SK-N-SH (cell line): ENCODE results near the gene ANKRD12. TPM values are rescaled to one million over a fixed set of nuclear protein-coding genes. Genes with fewer than 3 reads are reported as not detected.

ENCODE experiments used
- CTCF ChIA-PET: fragments of 300-600, 350-600 bp; formaldehyde crosslinking; extraction: SDS; loops from one replicate; lab custom pipeline; 2021; lab: Yijun Ruan, JAX
- POLR2A ChIA-PET: fragments of 350-600 bp; sonication (Branson Sonifier 250); formaldehyde crosslinking; extraction: SDS; loops from one replicate; lab custom pipeline; 2020; ENCODE audit warnings: antibody characterized with exemption, inconsistent platforms; lab: Yijun Ruan, JAX
- DNase-seq: peaks from one replicate; pipeline ENCODE4 v3.0.0; 2012
- H2AFZ ChIP-seq: fragments of 200-600 bp; sonication (generic); 2 replicates; pipeline ENCODE4 v1.8.1; 2016; ENCODE audit warnings: antibody characterized with exemption, mild to moderate bottlenecking, low read depth
- H3F3A ChIP-seq: fragments of 200-600 bp; sonication (generic); replicated peaks from 2 replicates; pipeline ENCODE3; 2016; ENCODE audit warnings: antibody characterized with exemption, mild to moderate bottlenecking; ENCODE audit not compliant: insufficient read depth
- H3K27ac ChIP-seq, 2 experiments: fragments of 200-500 bp in 1 of 2; fragments of 200-600 bp in 1 of 2; sonication (Bioruptor generic) in 1 of 2; sonication (generic), shearing (Covaris generic) in 1 of 2; 2 replicates each; pipeline versions ENCODE4 v1.5.1 to v1.6.1; 2014 to 2016; ENCODE audit warnings: low read depth in 2 of 2, inconsistent platforms in 1 of 2, low read length in 1 of 2, mild to moderate bottlenecking in 1 of 2, mixed read lengths in 1 of 2
- H3K27me3 ChIP-seq: fragments of 200-600 bp; sonication (generic), shearing (Covaris generic); 2 replicates; pipeline ENCODE4 v1.6.1; 2016; ENCODE audit warnings: mixed run types; ENCODE audit not compliant: insufficient read depth
- H3K36me3 ChIP-seq, 2 experiments: fragments of 200-500 bp in 1 of 2; fragments of 200-600 bp in 1 of 2; sonication (Bioruptor generic) in 1 of 2; sonication (generic) in 1 of 2; replicated peaks in 1 of 2; 2 replicates each; pipeline versions ENCODE3 to v1.5.1; 2014 to 2016; ENCODE audit warnings: low read length in 1 of 2, mild to moderate bottlenecking in 1 of 2; ENCODE audit not compliant: insufficient read depth in 2 of 2, control insufficient read depth in 1 of 2
- H3K4me1 ChIP-seq, 2 experiments: fragments of 200-500 bp in 1 of 2; fragments of 200-600 bp in 1 of 2; sonication (Bioruptor generic) in 1 of 2; sonication (generic), shearing (Covaris generic) in 1 of 2; 2 replicates each; pipeline versions ENCODE4 v1.5.1 to v1.6.1; 2014 to 2016; ENCODE audit warnings: low read depth in 1 of 2, low read length in 1 of 2, mixed run types in 1 of 2; ENCODE audit not compliant: insufficient read depth in 2 of 2, control insufficient read depth in 1 of 2
- H3K4me2 ChIP-seq: fragments of 200-600 bp; sonication (generic), shearing (Covaris generic); 2 replicates; pipeline ENCODE4 v1.6.1; 2017; ENCODE audit warnings: mixed run types
- H3K4me3 ChIP-seq, 2 experiments: fragments of 200-500 bp in 1 of 2; fragments of 200-600 bp in 1 of 2; sonication (Bioruptor generic) in 1 of 2; sonication (generic), shearing (Covaris generic) in 1 of 2; 2 replicates each; pipeline versions ENCODE4 v1.5.1 to v1.8.1; 2014 to 2016; ENCODE audit warnings: low read depth in 2 of 2, inconsistent platforms in 1 of 2, low read length in 1 of 2, mild to moderate bottlenecking in 1 of 2, mixed read lengths in 1 of 2, moderate library complexity in 1 of 2
- H3K79me2 ChIP-seq: fragments of 200-600 bp; sonication (generic); 2 replicates; pipeline ENCODE4 v1.8.1; 2017; ENCODE audit warnings: mild to moderate bottlenecking; ENCODE audit not compliant: insufficient read depth
- H3K9ac ChIP-seq: fragments of 200-600 bp; sonication (generic); 2 replicates; pipeline ENCODE4 v1.6.1; 2017; ENCODE audit warnings: mixed run types
- H3K9me2 ChIP-seq: fragments of 200-600 bp; sonication (generic); 2 replicates; pipeline ENCODE4 v1.6.1; 2017; ENCODE audit warnings: mixed run types
- H3K9me3 ChIP-seq: fragments of 200-600 bp; sonication (generic); 2 replicates; pipeline ENCODE4 v1.6.1; 2017; ENCODE audit warnings: mixed run types, mild to moderate bottlenecking, moderate library complexity
- H4K20me1 ChIP-seq: fragments of 200-600 bp; sonication (generic); 2 replicates; pipeline ENCODE4 v1.6.1; 2017; ENCODE audit warnings: mild to moderate bottlenecking, mixed run types; ENCODE audit not compliant: insufficient read depth
- CHD2 ChIP-seq: fragments of 150-350 bp; IDR thresholded peaks from 2 replicates; pipeline ENCODE4 v1.6.1; 2018; ENCODE audit warnings: low read length; ENCODE audit not compliant: partially characterized antibody
- GATA2 ChIP-seq: sonication (generic); formaldehyde crosslinking; IDR thresholded peaks from 2 replicates; pipeline ENCODE4 v1.5.0; 2020; ENCODE audit warnings: mild to moderate bottlenecking, missing genetic modification reagents
- MAX ChIP-seq: IDR thresholded peaks from 2 replicates; pipeline ENCODE4 v1.4.0; 2012; ENCODE audit warnings: low read depth
- MXI1 ChIP-seq: IDR thresholded peaks from 2 replicates; pipeline ENCODE4 v1.6.1; 2012; ENCODE audit warnings: mild to moderate bottlenecking, low read depth, low read length, improper control_type of control experiment
- NFIC ChIP-seq: IDR thresholded peaks from 2 replicates; pipeline ENCODE4 v1.4.0; 2012; ENCODE audit warnings: borderline replicate concordance
- NRF1 ChIP-seq: IDR thresholded peaks from 2 replicates; pipeline ENCODE4 v1.6.1; 2012; ENCODE audit warnings: low read depth, mild to moderate bottlenecking, low read length
- RCOR1 ChIP-seq: fragments of 150-350 bp; IDR thresholded peaks from 2 replicates; pipeline ENCODE4 v1.6.1; 2017; ENCODE audit warnings: antibody characterized with exemption, low read length
- SIN3A ChIP-seq: IDR thresholded peaks from 2 replicates; pipeline ENCODE4 v1.6.1; 2012; ENCODE audit warnings: low read depth, mild to moderate bottlenecking, low read length, moderate library complexity, borderline replicate concordance
- TAF1 ChIP-seq: IDR thresholded peaks from 2 replicates; pipeline ENCODE4 v1.6.1; 2012; ENCODE audit warnings: low read depth, mild to moderate bottlenecking, low read length, moderate library complexity, borderline replicate concordance
- TEAD4 ChIP-seq: IDR thresholded peaks from 2 replicates; pipeline ENCODE4 v1.4.0; 2012; ENCODE audit warnings: mild to moderate bottlenecking, borderline replicate concordance; ENCODE audit not compliant: insufficient read depth
- YY1 ChIP-seq: IDR thresholded peaks from 2 replicates; pipeline ENCODE4 v1.4.0; 2012; ENCODE audit warnings: low read depth, mild to moderate bottlenecking
- ZBTB33 ChIP-seq: IDR thresholded peaks from 2 replicates; pipeline ENCODE4 v1.4.0; 2012; ENCODE audit warnings: low read depth, borderline replicate concordance
- WGBS: methylation state at CpG from one replicate; pipeline ENCODE4 v1.1.6; 2017; ENCODE audit warnings: low lambda C conversion rate; 5-methylcytosine and 5-hydroxymethylcytosine counted together
- polyA plus RNA-seq, 3 experiments: library from polyadenylated mRNA; depleted of rRNA; stranded (reverse); fragments of >200 nt; gene quantifications; 2 replicates each; pipeline ENCODE4 v1.2.3, GENCODE V29; 2012

Gene ANKRD12
- polyA plus RNA-seq, 1 of the 3 experiments (the other 2 are of a cell fraction): 1.3 TPM

GRCh38 chr18:9102508-9103375 lies 33.8 kb upstream of the ANKRD12 start, which contains the start of gene NDUFV2:
Gene NDUFV2 (plus strand): TSS chr18:9102699. CDS start chr18:9102744, 45 bp downstream.
- H4K20me1 ChIP-seq: peaks cover 43% of the 10 kb centered on the region
- H3K9ac ChIP-seq: peak within 1 kb of the TSS; percentile 91
- H3K79me2 ChIP-seq: peaks cover 52% of the 10 kb centered on the region
- WGBS: 2% methylated on average over 13 of the region's 64 CpGs
- no peaks in the 10 kb centered on the region for H3K9me3 ChIP-seq
- H3K27me3 ChIP-seq: no peaks in the 10 kb centered on the region
- peak within 1 kb of the TSS; percentile 88 to 93 for H3K27ac ChIP-seq
- POLR2A ChIA-PET: interaction anchor here (1.3 to 2.9 kb wide), 2 partner anchors 13 to 34 kb away, joined by 3 to 21 read pairs; partner anchors contain the start of gene ANKRD12
- peak within 1 kb of the TSS; percentile 70 to 84 for H3K4me3 ChIP-seq
- H3K9me2 ChIP-seq: no peaks in the 10 kb centered on the region
- peaks cover 13% of the 10 kb centered on the region for H3F3A ChIP-seq
- peak within 1 kb of the TSS; percentile 87 for H3K4me2 ChIP-seq
- peak; percentile 29; the same call in 1 of the 2 replicates for TF ChIP-seq NRF1
- TF ChIP-seq TEAD4: 0 out of 2 replicates have a peak, but pooled peaks have one; percentile 15
- TF ChIP-seq SIN3A: no peak; the same call in 1 of the 2 replicates
- peak; percentile 95 for TF ChIP-seq CHD2
- peak; percentile 90 for TF ChIP-seq YY1
- TF ChIP-seq NFIC: no peak; the same call in 1 of the 2 replicates
- peak; percentile 78; the same call in 1 of the 2 replicates for TF ChIP-seq MXI1
- peak; percentile 63; the same call in 1 of the 2 replicates for TF ChIP-seq ZBTB33
- TF ChIP-seq TAF1: peak; percentile 76
- no peak for TF ChIP-seq GATA2
- peak; percentile 85 for TF ChIP-seq MAX
- no peak for TF ChIP-seq RCOR1
- peak; percentile 99 for DNase-seq
- peaks cover 8 to 16% of the 10 kb centered on the region in 2 experiments for H3K36me3 ChIP-seq
- CTCF ChIA-PET: interaction anchor here (0.6 to 2.4 kb wide), 7 partner anchors 15 to 553 kb away, joined by 3 to 13 read pairs (median 4); no protein-coding TSS in a partner anchor
- peak within 1 kb of the TSS; percentile 88 for H2AFZ ChIP-seq
- peaks cover 11 to 24% of the 10 kb centered on the region in 2 experiments; a peak in 2 of 4 replicates for H3K4me1 ChIP-seq
